A549 (cell line): ENCODE measurements around the gene GDF2.

Experiments
- CBX8 ChIP-seq: fragments of 200-600 bp; sonication (generic); IDR thresholded peaks from 2 replicates; pipeline ENCODE4 v1.6.1; 2016
- EP300 ChIP-seq, 2 experiments: fragments of >200 bp; sonication (Bioruptor Twin); formaldehyde crosslinking; IDR thresholded peaks; 2 replicates in 1 of 2; 3 replicates in 1 of 2; pipeline ENCODE4 v1.6.1; 2016 to 2017
- HEYL ChIP-seq: fragments of 250-450 bp; sonication (Bioruptor Pico); IDR thresholded peaks from 2 replicates; pipeline ENCODE4 v1.8.0; 2021; ENCODE audit warnings: mild to moderate bottlenecking, moderate library complexity
- POLR2A ChIP-seq: IDR thresholded peaks from 2 replicates; pipeline ENCODE4 v1.6.1; 2012; ENCODE audit warnings: mild to moderate bottlenecking, low read length
- ZSCAN20 ChIP-seq: fragments of 250-450 bp; sonication (Bioruptor Pico); IDR thresholded peaks from 2 replicates; pipeline ENCODE4 v1.8.0; 2022; ENCODE audit warnings: mild to moderate bottlenecking, moderate library complexity
- TF ChIP-seq, protein P1 (sequence below): fragments of >200 bp; sonication (Bioruptor Twin); formaldehyde crosslinking; IDR thresholded peaks from 3 replicates; pipeline ENCODE4 v1.5.1; 2016
- TF ChIP-seq, protein P2 (sequence below): IDR thresholded peaks from 2 replicates; pipeline ENCODE4 v1.6.1; 2012
- TF ChIP-seq, protein P3 (sequence below): IDR thresholded peaks from 2 replicates; pipeline ENCODE4 v1.6.1; 2012

DNA sequence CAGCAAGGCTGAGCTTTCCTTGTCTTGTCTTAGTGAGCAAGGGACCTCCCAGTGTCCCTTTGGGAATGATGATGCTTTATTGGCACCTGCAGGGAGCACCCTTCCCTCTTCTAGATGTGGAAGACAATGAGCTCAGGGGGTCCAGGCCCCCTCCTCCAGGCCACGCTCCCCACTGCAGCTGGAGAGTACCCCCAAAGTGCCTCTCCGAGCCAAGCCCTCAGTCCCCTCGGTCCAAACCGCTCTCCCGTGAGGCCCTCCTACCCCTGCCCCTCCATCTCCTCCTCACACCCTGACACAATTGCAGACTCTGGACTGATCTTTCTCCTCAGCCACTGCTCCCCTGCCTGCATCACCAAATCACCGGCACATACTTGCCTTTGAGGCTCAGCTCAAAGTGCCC lies 42.7 kb downstream of the GDF2 start:
- TF ChIP-seq POLR2A = no peak
- TF ChIP-seq, protein P1, sequence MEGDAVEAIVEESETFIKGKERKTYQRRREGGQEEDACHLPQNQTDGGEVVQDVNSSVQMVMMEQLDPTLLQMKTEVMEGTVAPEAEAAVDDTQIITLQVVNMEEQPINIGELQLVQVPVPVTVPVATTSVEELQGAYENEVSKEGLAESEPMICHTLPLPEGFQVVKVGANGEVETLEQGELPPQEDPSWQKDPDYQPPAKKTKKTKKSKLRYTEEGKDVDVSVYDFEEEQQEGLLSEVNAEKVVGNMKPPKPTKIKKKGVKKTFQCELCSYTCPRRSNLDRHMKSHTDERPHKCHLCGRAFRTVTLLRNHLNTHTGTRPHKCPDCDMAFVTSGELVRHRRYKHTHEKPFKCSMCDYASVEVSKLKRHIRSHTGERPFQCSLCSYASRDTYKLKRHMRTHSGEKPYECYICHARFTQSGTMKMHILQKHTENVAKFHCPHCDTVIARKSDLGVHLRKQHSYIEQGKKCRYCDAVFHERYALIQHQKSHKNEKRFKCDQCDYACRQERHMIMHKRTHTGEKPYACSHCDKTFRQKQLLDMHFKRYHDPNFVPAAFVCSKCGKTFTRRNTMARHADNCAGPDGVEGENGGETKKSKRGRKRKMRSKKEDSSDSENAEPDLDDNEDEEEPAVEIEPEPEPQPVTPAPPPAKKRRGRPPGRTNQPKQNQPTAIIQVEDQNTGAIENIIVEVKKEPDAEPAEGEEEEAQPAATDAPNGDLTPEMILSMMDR = no peak
- TF ChIP-seq, protein P2, sequence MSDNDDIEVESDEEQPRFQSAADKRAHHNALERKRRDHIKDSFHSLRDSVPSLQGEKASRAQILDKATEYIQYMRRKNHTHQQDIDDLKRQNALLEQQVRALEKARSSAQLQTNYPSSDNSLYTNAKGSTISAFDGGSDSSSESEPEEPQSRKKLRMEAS = no peak
- TF ChIP-seq, protein P3, sequence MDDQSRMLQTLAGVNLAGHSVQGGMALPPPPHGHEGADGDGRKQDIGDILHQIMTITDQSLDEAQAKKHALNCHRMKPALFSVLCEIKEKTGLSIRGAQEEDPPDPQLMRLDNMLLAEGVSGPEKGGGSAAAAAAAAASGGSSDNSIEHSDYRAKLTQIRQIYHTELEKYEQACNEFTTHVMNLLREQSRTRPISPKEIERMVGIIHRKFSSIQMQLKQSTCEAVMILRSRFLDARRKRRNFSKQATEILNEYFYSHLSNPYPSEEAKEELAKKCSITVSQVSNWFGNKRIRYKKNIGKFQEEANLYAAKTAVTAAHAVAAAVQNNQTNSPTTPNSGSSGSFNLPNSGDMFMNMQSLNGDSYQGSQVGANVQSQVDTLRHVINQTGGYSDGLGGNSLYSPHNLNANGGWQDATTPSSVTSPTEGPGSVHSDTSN = no peak
- TF ChIP-seq EP300 (IDR thresholded peaks at IDR 0.05) = no peak
- no peak for TF ChIP-seq ZSCAN20 (CRISPR knock-in tag)
- TF ChIP-seq CBX8 = no peak
- TF ChIP-seq HEYL (CRISPR knock-in tag) = no peak
